Hepatic stellate cell (primary cell): Measurements from ENCODE around the gene MAN1A1.
"Not testable (repeated sequence)": the region's sequence is repeated elsewhere in the genome, so short reads cannot be mapped to it uniquely, and the experiment has no call there.

Experiments used
- DNase-seq: peaks from one replicate; pipeline ENCODE4 v3.0.0; 2011; ENCODE audit warnings: low spot score

The MAN1A1 gene

DNA sequence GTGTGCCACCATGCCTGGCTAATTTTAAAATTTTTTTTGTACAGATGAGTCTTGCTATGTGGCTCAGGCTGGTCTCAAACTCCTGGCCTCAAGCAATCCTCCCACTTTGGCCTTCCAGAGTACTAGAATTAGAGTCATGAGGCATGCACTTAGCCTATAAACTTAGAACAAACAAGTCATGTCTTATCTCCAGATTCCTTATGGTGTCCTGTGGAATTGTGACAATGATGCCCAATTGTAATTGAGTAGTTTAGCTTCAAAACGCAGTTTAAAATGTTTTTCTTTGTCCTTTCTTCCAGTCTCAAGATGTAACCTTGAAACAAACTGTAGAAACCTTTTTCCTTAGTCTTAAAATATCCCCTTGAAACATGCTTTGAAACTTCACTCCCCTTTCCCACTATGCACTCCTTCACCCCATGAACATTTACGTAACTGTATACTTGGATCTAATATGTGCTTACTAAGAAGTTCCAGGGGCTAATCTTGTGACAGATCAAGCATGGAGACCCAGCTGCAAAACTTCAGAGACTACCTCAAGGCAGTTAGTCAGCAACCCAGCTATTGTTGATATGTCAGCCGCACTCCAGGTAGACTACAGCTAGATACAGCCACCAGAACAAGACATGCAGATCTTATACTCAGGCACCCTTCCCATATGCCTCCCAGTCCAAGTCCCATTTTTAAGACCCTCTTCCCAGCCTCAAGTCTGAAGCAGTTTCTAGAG, 46.2 kb downstream of the MAN1A1 start:
- DNase-seq: no peak

DNA sequence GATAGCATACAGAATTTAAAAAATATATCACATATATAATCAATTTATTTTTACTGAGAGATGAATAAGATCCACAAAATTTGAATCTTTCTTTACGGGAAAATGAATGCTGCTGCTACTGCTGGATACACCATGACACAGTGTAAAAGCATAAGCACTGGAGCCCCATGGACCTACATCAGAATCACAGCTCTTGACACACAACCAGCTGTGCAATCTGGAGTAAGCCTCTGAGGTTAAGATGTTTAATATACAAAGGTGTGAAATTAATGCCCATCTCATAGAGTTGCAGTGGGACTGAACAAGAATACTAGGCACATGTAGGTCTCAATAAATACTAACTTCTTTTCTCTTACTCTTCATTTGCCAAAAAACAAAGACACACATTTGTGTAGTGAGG, 48.1 kb downstream of the MAN1A1 start:
- DNase-seq: no peak

DNA sequence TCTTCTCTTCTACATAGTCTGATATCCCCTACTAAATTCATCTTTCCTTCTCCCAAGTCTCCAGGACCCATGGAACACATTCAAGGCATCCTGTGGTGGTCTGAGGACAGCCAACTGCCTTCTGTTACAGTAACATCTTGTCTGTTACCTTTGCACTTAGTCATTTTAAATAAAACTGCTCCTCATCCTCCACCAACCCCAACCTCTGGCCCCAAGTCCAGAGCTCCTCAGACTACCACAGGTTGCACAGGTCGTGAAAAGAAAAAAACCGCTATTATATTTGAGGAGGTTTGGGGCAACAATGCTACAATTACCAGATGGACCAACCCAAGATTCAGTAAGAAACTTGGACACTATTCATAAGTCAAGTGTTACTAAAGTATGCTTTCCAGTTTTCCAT, 49.9 kb downstream of the MAN1A1 start:
- DNase-seq: no peak

DNA sequence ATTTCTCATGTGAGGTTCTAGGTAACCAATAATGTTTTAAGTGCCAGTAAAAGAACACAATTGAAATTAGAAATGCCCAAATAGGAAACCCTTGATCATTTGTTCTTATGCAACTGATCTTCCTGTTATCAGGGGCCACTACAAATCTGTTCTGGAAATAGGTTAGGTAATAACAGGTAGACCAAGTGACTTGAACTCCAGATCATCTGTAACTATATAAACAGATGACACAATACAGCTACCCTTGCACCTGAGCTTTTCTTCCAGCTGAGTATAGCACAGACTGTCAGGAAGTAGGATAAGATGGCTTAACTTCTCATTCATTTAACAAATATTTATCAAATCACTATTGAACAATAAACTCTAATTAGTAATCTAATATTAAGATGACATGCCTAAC, 52.5 kb downstream of the MAN1A1 start:
- DNase-seq: no peak

DNA sequence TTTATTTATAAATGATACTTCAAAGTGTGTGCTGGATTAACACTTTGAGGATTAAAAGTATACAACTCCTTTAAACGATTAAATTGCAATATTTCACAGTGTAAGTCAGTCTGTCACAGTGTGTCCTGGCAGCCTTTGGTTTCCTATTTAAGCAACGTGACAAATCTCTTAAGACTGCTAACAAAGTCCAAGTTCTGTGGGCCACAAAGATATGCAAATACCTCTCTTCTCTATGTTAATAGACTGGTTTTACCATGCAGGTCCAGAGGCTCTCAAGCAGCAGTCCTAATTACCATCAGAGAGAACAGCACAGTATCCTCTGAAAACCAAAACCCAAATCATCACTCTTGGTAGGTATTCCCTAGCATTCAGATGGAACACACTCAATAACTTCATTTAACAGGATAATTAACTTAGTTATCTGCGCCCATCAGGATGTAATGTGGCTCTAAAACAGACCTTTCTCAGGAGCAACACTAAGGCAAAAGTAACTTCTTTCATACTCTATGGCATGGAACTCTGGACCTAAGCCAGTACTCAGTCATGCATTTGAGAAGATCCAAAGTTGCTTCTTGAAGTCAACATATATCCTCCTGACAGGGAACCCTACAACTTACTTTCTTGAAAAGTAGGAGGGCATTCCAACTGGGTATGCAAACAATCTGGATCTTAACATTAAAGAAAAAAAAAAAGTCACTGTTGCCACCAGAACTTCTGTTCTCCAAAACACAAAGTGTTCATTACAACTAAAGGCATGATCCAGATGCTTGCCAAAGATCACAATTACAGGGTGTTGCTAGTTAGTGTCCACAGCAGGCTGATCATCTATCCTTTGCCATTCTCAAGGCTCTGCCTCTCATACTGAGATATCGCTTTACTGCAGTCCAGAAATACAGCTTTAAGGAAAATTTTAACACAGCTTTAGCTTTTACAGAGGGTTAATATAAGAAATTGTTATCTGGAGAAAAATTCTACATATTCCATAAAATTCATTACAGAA, 53.2 kb downstream of the MAN1A1 start:
- DNase-seq: no peak

DNA sequence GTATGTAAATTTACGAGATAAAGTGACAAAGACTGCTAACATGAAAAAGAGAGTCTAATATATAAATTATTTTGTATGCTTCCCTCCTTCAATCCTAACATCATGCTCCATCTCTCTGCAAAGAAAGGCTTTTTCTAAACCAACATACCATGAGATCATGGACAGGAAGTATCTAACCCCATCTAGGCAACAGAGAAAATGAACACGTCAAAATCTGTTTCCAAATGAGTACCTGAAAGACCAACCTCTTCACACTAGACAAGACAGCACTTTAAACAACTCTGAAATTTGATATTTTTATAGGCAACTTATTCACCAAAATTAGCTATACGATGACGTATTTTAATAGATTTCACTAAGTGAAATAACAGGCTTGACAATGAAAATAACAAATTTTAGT, 54.6 kb downstream of the MAN1A1 start:
- DNase-seq: no peak

DNA sequence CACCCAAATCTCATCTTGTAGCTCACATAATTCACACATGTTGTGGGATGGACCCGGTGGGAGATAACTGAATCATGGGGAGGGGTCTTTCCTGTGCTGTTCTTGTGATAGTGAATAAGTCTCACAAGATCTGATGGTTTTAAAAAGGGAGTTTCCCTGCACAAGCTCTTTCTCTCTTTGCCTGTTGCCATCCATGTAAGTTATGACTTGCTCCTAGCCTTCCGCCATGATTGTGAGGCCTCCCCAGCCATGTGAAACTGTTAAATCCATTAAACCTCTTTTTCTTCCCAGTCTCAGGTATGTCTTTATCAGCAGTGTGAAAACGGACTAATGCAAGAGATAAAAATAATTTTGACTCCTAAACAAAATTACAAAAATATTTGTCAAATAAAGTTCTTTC, 58.5 kb downstream of the MAN1A1 start:
- DNase-seq: not testable (repeated sequence)

DNA sequence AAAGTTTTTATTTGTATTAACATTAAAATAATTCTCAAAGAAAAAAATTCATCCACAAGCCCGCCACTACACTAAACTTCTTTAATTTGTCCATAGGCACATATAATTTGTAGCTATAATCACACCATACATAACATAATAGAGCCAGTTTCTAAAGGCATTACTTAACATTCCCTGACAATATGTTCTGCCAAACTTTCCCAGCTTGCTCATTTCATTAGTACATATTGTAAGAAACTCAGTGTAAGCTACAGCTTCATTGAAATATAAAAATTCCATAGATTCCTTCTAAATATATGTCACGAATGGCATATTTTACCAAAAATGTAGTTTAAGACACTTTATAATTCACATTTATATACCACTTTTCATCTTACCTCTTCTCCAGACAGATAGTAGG, 59.3 kb downstream of the MAN1A1 start:
- no peak for DNase-seq

DNA sequence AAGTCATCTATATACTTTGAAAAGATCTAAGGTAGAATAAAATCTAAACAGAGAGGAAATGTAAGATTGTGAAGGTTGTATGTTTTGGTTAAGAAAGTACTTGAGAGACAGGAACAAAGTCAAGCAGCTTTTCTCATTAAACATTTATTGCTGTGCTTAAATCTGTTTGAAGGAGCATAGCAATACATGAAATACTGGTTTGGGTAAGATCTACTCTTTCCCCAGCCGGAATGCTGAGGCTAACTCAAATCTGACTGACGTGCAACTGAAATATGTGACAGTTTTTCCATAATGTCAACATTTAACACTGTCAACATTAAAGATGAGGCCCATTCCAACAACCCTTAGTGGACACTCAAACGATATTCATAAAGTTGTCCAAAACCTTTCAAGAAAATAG, 59.9 kb downstream of the MAN1A1 start:
- no peak for DNase-seq

DNA sequence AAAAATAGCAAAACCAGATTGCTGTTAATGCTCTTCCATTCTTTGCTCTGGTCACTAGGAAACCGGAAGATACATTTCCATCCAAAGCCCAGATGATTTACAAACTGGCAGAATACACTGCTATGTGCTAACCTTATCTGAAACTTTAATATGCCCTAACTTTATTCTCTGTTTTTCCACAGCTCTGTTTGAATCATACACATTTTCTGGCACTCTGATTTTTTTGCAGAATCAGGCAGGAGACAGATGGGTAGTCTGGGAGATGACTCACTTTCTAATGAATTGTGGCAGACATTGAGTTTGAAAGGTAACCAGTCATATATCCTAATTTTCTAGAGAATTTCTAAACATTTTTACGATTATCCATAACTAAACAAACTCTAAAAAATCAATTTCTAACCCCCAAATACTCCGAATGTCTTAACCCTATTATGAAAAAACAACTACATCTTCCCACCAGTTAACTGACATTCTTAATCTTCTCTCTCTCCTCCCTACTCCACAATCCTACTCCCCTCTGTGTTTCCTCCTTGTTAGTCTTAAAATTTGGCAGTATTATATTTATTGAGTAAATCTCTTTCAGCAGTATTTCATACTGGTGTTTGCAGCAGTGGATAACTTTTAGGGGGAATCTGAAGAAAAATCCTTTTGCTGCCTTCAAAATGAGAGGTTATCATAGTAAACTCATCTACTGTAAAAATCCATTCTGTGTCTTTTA, 63.5 kb downstream of the MAN1A1 start:
- DNase-seq: no peak

DNA sequence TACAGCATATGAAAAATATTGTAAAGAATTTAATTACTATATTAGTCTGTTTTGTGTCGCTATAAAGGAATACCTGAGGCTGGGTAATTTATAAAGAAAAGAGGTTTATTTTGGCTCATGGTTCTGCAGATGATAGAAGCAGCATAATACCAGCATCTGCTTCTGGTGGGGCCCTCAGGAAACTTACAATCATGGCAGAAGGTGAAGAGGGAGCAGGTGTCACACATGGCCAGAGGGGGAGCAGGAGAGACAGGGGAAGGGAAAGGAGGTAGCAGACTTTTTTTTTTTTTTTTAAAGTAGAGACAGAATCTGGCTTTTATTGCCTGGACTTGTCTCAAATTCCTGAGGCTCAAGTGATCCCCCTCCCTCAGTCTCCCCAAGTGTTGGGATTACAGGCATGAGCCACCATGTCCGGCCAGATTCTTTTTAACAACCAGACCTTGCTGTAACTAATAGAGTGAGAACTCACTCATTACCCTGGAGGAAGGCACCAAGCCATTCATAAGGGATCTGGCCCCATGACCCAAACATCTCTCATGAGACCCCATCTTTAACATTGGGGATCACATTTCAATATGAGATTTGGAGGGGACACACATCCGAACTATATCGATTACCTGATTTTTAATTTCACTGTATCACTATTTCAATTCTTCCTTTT, 64.6 kb downstream of the MAN1A1 start:
- DNase-seq: no peak

DNA sequence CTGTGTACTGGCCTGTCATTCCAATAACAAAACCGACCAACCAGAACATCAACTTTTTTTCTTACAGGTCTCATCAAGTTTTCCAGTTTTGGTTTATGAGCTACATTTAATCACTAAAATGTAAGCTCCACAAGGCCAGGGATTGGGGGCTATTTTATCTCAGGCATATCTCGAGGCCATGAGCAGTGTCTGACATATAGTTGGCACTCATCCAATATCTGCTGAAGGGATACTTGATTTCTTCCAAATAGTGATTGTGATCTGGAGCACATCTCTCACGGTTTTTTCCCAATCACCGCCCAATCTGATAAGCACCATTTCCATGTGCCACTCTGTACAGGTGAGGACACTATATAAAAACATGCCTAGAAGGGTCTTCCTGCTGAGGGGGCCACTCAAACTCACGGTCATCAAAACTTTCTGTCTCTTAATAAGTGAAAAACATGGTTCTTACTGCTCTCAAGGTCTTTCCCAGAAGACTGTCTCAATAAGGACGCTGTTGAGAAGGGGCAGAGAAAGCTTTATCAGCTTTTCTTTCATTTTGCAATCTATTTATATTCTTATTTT, 65.5 kb downstream of the MAN1A1 start:
- no peak for DNase-seq

DNA sequence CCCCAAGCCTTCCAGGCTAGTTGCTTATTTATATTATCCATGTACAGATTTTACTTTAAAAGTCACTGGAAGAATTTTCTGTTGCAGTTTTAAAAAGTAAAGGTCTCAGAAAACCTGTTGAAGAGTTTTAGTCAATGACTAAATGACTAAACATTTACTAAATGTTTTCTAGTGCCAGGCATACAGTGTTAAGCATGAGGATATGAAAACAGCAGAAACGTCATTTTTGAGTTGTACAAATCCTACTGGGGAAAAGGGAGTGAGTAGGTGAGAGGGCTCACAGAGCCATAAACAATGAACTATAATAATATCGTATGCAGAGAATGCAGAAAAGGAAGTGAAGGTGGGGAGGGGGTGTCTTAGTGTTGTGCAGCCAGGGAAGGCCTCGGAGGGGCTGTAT, 66.3 kb downstream of the MAN1A1 start:
- DNase-seq: no peak

DNA sequence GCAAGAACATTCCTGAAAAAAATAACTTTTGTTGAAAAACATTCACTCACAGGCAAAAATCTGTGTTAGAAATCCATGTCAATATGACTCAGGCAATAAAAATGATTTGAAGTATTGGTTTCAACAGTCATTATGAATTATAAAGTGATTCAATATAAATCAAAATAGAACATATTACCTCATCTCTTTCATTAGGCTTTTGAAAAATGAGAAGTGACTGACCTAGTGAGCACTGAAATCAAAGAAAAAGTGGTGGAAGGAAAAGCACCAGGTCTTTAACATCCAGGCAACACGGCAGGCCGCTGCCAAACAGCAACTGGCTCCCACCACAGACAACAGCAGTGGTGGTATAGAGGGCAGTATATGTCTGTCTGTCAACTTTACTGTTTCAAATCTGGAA, 68.9 kb downstream of the MAN1A1 start:
- peak; percentile 13 for DNase-seq

DNA sequence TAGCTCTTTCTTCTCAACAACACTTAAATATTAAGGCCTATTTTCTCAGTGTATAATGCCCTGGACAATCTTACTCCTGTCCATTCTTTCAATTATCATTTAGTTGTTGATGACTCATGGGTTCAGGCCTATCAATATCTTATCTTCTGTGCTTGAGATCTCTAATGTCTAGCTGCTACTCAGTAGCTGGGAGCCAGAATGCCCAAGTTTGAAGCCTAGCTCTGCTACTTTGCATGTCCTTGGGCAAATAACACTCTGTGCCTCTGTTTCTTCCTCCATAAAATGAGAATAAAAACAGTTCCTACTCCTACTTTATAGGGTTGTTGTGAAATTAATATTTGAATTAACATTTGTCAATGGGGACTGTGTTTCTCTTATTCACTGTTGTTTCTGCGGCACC, 69.5 kb downstream of the MAN1A1 start:
- DNase-seq: no peak

DNA sequence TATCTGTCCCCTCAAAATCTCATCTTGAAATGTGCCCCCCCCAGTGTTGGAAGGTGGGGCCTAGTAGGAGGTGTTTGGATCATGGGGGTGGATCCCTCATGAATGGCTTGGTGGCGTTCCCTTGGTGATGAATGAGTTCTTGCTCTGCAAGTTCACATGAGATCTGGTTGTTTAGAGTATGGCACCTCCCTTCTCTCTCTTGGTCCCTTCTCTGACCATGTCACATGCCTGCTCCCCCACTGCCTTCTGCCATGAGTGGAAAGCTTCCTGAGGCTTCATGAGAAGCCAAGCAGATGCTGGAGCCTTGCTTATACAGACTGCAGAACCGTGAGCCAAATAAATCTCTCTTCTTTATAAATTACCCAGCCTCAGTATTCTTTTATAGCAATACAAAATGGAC, 70.9 kb downstream of the MAN1A1 start:
- no peak for DNase-seq

DNA sequence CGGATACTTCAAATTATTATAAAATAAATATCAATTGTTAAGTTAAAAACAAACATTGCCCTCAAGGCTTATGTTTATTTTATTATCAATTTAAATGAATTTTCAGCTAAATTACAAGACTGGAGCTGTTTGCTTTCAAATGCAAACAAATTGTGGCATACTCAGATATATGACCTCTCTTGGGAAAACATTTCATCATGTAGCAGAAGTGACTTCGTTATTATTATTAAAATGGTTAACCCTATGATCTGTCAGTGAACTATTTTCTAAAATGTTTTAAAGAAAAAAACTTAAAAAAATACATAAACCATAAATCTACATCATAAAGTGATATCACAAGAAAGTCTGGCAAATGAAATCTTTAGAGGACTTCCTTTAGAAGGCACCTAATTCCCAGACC, 72.5 kb downstream of the MAN1A1 start:
- DNase-seq: no peak

DNA sequence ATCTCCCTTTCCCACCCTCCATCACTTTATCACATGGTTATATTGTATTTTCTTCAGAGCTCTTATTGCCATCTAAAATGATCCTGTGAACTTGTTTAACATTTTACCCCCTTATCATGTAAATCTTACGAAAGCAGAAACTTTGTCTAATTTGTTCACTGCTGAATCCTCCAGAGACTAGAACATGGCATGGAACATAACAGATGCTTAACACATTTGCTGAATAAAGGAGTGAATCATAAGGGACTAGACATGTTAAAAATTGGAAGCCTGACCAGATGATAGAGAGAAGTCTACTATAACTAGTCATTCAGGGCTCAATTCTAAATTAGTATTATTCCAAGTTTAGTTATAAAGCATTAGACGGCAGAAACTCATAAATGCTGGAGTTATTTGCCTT, 73.3 kb downstream of the MAN1A1 start:
- no peak for DNase-seq

DNA sequence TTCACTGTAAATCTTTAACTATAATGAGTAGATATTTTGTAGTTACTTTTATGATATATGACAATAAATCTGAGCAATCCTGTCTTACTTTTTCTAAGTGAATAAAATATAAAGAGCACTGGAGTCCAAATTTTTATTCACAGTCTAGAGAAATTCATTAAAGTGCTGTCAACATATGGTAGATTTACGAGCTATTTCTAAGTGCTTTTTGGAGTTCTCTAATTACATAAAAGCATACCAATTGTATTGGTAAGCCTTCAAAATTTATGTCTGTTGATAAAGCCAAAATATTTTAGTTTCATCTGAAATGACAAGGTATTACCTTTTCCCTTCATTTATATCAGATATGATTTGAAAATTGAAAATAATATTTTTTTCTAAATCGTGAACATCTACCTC, 75.4 kb downstream of the MAN1A1 start:
- DNase-seq: no peak

DNA sequence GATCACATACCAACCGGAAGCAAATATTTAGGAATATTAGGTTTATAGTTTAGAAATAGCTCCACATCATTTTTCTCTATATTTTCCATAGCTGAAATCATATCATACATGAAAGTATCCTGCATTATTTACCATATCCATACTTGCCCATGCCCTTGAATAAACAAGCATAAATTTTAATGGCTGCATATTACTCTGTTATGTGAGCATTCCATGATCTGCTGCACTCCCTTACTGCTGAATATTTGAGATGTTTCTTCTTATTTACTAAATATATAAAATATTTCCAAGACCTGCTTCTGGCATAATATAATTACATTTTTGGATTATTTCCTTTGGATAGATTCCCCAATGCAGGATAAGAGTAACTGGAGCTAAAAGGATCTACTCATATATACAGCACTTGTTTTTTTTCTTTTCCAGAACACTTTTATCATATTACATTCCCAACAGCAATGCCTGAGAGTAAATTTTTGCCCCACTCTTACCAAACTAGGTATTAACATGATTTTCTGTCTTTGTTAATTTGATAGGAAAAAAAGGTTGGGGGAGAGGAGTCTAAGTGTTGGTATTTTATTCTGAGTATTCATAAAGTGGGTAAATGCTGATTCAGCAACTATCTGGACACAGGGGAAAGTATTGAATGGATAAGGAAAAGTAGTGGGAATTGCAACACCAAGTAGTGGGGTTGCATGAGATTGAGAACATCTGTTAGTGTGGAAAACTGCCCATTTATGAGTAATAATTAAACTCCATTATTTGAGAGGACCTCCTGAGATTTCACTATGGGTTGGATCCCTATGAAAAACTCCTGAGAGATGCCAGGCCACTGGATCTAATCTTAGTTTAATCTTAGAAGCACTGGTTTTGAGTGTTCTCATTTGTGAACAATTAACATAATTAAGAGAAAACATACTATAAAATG, 76.0 kb downstream of the MAN1A1 start:
- DNase-seq: peak; percentile 47

DNA sequence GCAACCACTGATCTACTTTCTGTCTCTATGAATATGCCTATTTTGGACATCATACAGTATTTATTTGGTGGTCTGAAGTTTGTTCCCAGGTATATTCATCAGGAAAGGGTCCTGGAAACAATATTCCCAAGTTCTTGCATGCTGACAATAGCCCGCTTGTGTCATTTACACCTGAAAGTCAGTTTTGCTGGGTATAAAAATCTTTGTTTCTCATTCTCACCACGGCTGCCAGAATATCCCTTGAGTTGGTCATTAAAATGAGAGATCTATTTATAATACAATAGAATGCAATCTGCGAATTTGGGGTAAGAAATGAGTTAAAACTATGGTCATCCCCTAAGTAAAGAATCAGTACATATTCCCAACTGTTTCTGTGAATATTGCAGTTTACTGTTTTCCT, 79.0 kb downstream of the MAN1A1 start:
- no peak for DNase-seq
